Naive thymus-derived CD4-positive, alpha-beta T cell (primary cell): ENCODE measurements around the gene ABLIM3. TPM values are rescaled to one million over a fixed set of nuclear protein-coding genes. Genes with fewer than 3 reads are reported as not detected.

ENCODE experiments used
- ATAC-seq: fragments of 150-1000 bp; cut with Tn5 transposase; 2 replicates; pipeline ENCODE4 v1.10.0; 2021; ENCODE audit warnings: mild to moderate bottlenecking, moderate library complexity
- CTCF ChIA-PET: fragments of 350-600 bp; sonication (Branson Sonifier 250); formaldehyde crosslinking; loops from one replicate; lab custom pipeline; 2021; ENCODE audit warnings: antibody characterized with exemption; lab: Charles Lee
- POLR2A ChIA-PET: fragments of 350-600 bp; sonication (Branson Sonifier 250); formaldehyde crosslinking; loops from one replicate; lab custom pipeline; 2021; ENCODE audit warnings: antibody characterized with exemption, inconsistent platforms; lab: Charles Lee
- DNase-seq, 9 donors: peaks; one replicate each; pipeline versions ENCODE4 v3.0.0 to v3.0.0-alpha.2; 2020 to 2022; ENCODE audit warnings: mixed read lengths in 1 of 9
- H3K27ac ChIP-seq: one replicate; pipeline ENCODE4 v1.7.0; 2013; ENCODE audit warnings: mild to moderate bottlenecking, low read depth, low read length, moderate library complexity
- H3K27me3 ChIP-seq, 2 donors: one replicate each; pipeline ENCODE4 v1.7.0; 2013; ENCODE audit warnings: low read length in 2 of 2, mild to moderate bottlenecking in 2 of 2, moderate library complexity in 2 of 2; ENCODE audit not compliant: control insufficient read depth in 2 of 2, insufficient read depth in 2 of 2
- H3K36me3 ChIP-seq, 3 experiments: 1 replicate in 2 of 3; 2 replicates in 1 of 3; pipeline ENCODE4 v1.7.0; 2013; ENCODE audit warnings: low read length in 3 of 3, mild to moderate bottlenecking in 3 of 3, moderate library complexity in 1 of 3; ENCODE audit not compliant: insufficient read depth in 3 of 3, control insufficient read depth in 2 of 3
- H3K4me1 ChIP-seq, 2 donors: one replicate each; pipeline ENCODE4 v1.7.0; 2013; ENCODE audit warnings: low read length in 2 of 2, mild to moderate bottlenecking in 2 of 2, moderate library complexity in 1 of 2; ENCODE audit not compliant: control insufficient read depth in 2 of 2, insufficient read depth in 2 of 2
- H3K4me3 ChIP-seq: 2 replicates; pipeline ENCODE4 v1.7.0; 2013; ENCODE audit warnings: mild to moderate bottlenecking, low read length
- H3K9me3 ChIP-seq, 3 experiments: 1 replicate in 2 of 3; 2 replicates in 1 of 3; pipeline ENCODE4 v1.7.0; 2013; ENCODE audit warnings: low read length in 3 of 3; ENCODE audit not compliant: control insufficient read depth in 2 of 3
- H3K27ac Mint-ChIP-seq, 9 donors: one replicate each; pipeline ENCODE4 v1.8.0; 2020 to 2022; ENCODE audit warnings: mixed read lengths in 9 of 9, mild to moderate bottlenecking in 8 of 9, moderate library complexity in 5 of 9, inconsistent platforms in 2 of 9
- H3K27me3 Mint-ChIP-seq, 5 donors: one replicate each; pipeline ENCODE4 v1.8.0; 2021 to 2022; ENCODE audit warnings: mixed read lengths in 5 of 5, mild to moderate bottlenecking in 1 of 5
- H3K36me3 Mint-ChIP-seq, 5 donors: one replicate each; pipeline ENCODE4 v1.8.0; 2020 to 2022; ENCODE audit warnings: mixed read lengths in 5 of 5, mild to moderate bottlenecking in 3 of 5, inconsistent platforms in 1 of 5
- H3K4me1 Mint-ChIP-seq, 7 donors: one replicate each; pipeline ENCODE4 v1.8.0; 2020 to 2022; ENCODE audit warnings: mixed read lengths in 7 of 7, mild to moderate bottlenecking in 3 of 7, inconsistent platforms in 1 of 7
- H3K4me3 Mint-ChIP-seq, 10 donors: one replicate each; pipeline ENCODE4 v1.8.0; 2020 to 2022; ENCODE audit warnings: mild to moderate bottlenecking in 10 of 10, mixed read lengths in 10 of 10, moderate library complexity in 6 of 10, inconsistent platforms in 2 of 10
- H3K9me3 Mint-ChIP-seq, 11 donors: one replicate each; pipeline ENCODE4 v1.8.0; 2020 to 2022; ENCODE audit warnings: mixed read lengths in 11 of 11, mild to moderate bottlenecking in 4 of 11, inconsistent platforms in 1 of 11, moderate library complexity in 1 of 11
- intact Hi-C, 2 donors: fragments of 100-400 bp; cut with micrococcal nuclease; formaldehyde crosslinking; loops; one replicate each; pipeline ENCODE4 v1.15.1; 2023
- polyA plus RNA-seq, 2 donors: library from polyadenylated mRNA; unstranded; fragments of 300-500 nt; fragmentation: Illumina TruSeq; gene quantifications; one replicate each; pipeline ENCODE4 v1.2.3, GENCODE V29; 2021
- total RNA-seq, 6 experiments: library from RNA in 5 of 6; stranded (reverse) in 5 of 6; gene quantifications; 1 replicate in 5 of 6; 2 replicates in 1 of 6; pipeline ENCODE4 v1.2.3 and lab custom pipeline; 2021 to 2026

The ABLIM3 gene
- total and polyA plus RNA-seq, 7 experiments from 2014 or later: 0.08 to 1.3 TPM; not detected in 5

DNA sequence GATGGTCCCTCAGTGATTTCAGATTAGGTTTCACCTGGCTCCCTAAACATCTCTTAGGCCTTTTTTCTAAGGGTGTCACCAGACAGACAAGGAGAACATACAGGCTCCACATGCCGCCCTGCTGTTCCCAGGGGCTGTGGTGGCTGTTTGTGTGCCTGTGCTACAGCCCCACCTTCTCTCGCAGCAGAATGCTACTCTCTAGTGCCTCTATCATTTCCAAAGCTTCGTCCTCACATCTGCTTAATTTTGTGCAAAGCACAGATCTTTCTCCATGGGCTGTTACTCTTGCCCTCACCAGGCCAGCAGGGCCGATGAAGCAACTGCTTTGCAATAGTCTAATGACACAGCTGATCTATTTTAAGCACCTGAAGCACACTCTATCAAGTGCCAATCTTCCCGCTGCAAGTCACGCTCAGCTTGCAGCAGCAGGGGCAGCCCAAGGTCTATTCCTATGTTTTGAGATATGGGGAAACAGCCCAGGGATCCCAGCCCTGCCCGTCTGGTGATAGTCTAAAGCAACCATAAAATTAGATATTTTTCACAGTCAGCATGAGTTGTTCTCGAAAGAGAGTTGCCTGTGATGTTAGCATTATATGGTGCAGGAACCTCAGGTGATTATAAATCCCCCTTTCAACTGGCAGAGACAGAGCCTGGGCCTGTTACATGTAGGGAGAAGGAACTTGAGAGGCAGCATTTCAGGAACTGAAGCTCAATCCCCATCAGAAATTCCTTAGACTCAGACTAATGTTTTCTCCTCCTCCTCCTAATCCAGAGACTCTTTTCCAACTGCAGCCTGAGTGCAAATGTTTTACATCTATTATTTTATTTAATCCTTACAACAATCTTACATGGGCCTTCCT, 12.7 kb downstream of the ABLIM3 start:
- intact Hi-C loops: no loop called here
- POLR2A ChIA-PET: no interaction called here
- H3K4me1 Mint-ChIP-seq: no peaks in the 10 kb centered on the region
- no peaks in the 10 kb centered on the region for H3K36me3 Mint-ChIP-seq
- Histone ChIP-seq H3K27me3 (no peaks in the 10 kb centered on the region), H3K36me3 (no peaks in the 10 kb centered on the region), H3K4me1 (no peaks in the 10 kb centered on the region), H3K4me3 (no peak overlapping the region), H3K27ac (no peak overlapping the region), H3K9me3 (no peaks in the 10 kb centered on the region)
- DNase-seq: no peak
- peak; percentile 31 for ATAC-seq
- no peak overlapping the region for H3K27ac Mint-ChIP-seq
- H3K4me3 Mint-ChIP-seq: no peak overlapping the region
- peaks cover 0 to 23% (median 9%) of the 10 kb centered on the region in 5 donors for H3K27me3 Mint-ChIP-seq
- CTCF ChIA-PET: interaction anchor here (0.6 to 1.3 kb wide), 3 partner anchors 12 to 121 kb away, joined by 3 to 4 read pairs (median 4); partner anchors contain the start of gene ABLIM3
- H3K9me3 Mint-ChIP-seq: no peaks in the 10 kb centered on the region

DNA sequence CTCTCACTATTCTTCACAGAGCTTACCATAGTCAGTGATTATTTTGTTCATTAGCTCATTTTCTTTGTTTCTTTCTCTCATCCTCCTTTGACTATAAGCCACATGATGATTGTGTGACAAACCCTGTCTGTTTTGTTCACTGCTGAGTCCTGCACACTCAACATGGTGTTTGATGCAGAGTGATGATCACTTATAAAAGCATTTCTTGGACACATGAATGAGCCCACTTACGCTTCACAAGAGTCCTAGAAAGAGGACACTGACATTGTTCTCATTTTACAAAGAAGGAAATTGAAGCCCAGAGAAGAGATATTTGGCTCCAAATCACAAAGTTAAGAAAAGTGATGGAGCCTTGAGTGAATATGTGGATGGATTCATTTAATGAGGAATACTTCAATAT, 13.4 kb downstream of the ABLIM3 start:
- intact Hi-C loops: no loop called here
- no peak overlapping the region for H3K27ac ChIP-seq
- H3K4me3 Mint-ChIP-seq: no peak overlapping the region
- no peak for DNase-seq
- POLR2A ChIA-PET: no interaction called here
- no peaks in the 10 kb centered on the region for H3K4me1 ChIP-seq
- no peak overlapping the region for H3K27ac Mint-ChIP-seq
- H3K36me3 ChIP-seq: no peaks in the 10 kb centered on the region
- H3K4me3 ChIP-seq: no peak overlapping the region
- no peak for ATAC-seq
- H3K36me3 Mint-ChIP-seq: no peaks in the 10 kb centered on the region
- H3K27me3 Mint-ChIP-seq: peaks cover 0 to 23% (median 9%) of the 10 kb centered on the region in 5 donors
- H3K27me3 ChIP-seq: no peaks in the 10 kb centered on the region
- CTCF ChIA-PET: interaction anchor here (0.8 kb wide), 1 partner anchor 115 kb away, joined by 3 read pairs; no protein-coding TSS in a partner anchor
- H3K9me3 ChIP-seq: no peaks in the 10 kb centered on the region
- no peaks in the 10 kb centered on the region for H3K4me1 Mint-ChIP-seq
- no peaks in the 10 kb centered on the region for H3K9me3 Mint-ChIP-seq

DNA sequence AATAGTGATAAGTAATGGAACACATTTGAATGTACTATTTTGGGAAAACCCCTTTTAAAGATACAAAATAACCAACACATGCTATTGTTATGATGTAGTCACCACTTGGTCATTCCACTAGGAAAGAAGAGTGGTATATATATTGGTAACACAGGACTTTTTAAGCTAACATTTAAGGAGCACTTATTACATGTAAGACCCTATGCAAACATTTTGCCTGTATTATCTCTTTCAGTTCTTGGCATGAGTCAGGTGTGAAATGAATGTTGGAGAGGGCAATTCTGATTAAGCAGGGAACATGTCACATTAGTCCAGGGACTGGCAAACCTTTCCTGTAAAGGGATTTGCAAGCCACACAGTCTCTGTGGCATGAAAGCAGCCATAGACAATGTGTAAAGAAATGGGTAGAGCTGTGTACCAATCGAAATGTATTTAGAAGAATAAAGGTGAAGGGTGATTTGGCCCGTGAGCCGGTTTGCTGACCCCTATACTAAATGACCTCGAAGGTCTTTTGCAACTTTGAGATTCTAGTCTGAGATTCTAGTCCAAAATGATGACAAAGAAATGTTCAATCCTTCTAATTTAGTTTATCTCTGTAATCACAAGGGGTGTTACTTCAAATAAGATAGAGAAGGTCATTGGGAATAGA, 15.3 kb downstream of the ABLIM3 start:
- Histone ChIP-seq H3K4me1 (no peaks in the 10 kb centered on the region), H3K27ac (no peak overlapping the region), H3K36me3 (no peaks in the 10 kb centered on the region), H3K27me3 (no peaks in the 10 kb centered on the region), H3K4me3 (no peak overlapping the region), H3K9me3 (no peaks in the 10 kb centered on the region)
- POLR2A ChIA-PET: no interaction called here
- Mint-ChIP-seq H3K27ac (no peak overlapping the region), H3K27me3 (peaks cover 0 to 16% (median 5%) of the 10 kb centered on the region in 5 donors), H3K36me3 (no peaks in the 10 kb centered on the region), H3K4me1 (no peaks in the 10 kb centered on the region), H3K9me3 (no peaks in the 10 kb centered on the region), H3K4me3 (no peak overlapping the region)
- intact Hi-C loops: no loop called here
- ATAC-seq (no peak), DNase-seq (no peak)
- CTCF ChIA-PET: interaction anchor here (1.0 kb wide), 1 partner anchor 15 kb away, joined by 3 read pairs; the partner anchor contains the start of gene ABLIM3

GRCh38 chr5:149157330-149157729, 16.0 kb downstream of the ABLIM3 start:
- Histone ChIP-seq H3K36me3 (no peaks in the 10 kb centered on the region), H3K27me3 (no peaks in the 10 kb centered on the region), H3K4me1 (no peaks in the 10 kb centered on the region), H3K9me3 (no peaks in the 10 kb centered on the region), H3K4me3 (no peak overlapping the region), H3K27ac (no peak overlapping the region)
- DNase-seq: no peak
- Mint-ChIP-seq H3K4me1 (no peaks in the 10 kb centered on the region), H3K36me3 (no peaks in the 10 kb centered on the region), H3K27me3 (peaks cover 0 to 15% (median 5%) of the 10 kb centered on the region in 5 donors), H3K4me3 (no peak overlapping the region), H3K27ac (no peak overlapping the region), H3K9me3 (no peaks in the 10 kb centered on the region)
- POLR2A ChIA-PET: no interaction called here
- CTCF ChIA-PET: no interaction called here
- intact Hi-C loops: no loop called here
- no peak for ATAC-seq

GRCh38 chr5:149160291-149160787, 19.0 kb downstream of the ABLIM3 start:
- Mint-ChIP-seq H3K9me3 (no peaks in the 10 kb centered on the region), H3K27me3 (peaks cover 0 to 8% (median 5%) of the 10 kb centered on the region in 5 donors), H3K36me3 (no peaks in the 10 kb centered on the region), H3K27ac (no peak overlapping the region), H3K4me1 (no peaks in the 10 kb centered on the region), H3K4me3 (no peak overlapping the region)
- Histone ChIP-seq H3K27ac (no peak overlapping the region), H3K36me3 (no peaks in the 10 kb centered on the region), H3K4me3 (no peak overlapping the region), H3K9me3 (no peaks in the 10 kb centered on the region), H3K27me3 (no peaks in the 10 kb centered on the region), H3K4me1 (no peaks in the 10 kb centered on the region)
- ATAC-seq (no peak), DNase-seq (no peak)
- intact Hi-C loops: no loop called here
- ChIA-PET POLR2A (no interaction called here), CTCF (no interaction called here)

DNA sequence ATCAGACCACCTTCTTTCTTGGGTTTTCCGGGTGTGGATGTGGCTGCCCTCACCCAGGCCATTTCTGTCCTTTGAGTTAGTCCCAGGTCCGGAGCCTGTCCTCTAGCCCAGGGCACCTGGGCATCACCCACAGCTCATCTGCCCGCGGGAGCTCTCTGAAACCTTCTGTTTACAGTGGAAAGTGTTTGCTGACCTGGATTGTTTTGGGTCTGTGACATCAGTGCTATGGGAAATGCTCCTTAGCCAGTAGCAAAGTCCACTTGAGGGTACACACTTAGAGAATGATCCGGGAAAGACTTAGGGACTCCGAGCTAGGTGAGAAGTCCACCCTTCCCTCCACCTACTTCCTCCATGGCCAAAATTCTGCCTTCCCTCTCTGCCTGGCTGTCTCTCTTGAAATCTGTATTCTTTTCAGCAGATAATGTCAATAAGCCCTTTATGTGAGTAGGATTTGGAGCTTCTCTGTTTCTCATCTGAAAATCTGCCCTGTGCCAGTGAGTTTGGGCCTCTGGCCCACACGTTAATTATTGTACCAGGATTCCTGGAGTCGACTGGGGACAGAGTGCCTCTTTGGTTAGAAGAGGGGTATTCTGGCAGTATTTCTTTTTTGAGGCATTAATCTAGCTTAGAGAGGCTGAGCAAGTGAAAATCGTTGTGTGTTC, 19.9 kb downstream of the ABLIM3 start:
- intact Hi-C loops: no loop called here
- DNase-seq: no peak
- Mint-ChIP-seq H3K27me3 (peaks cover 0 to 10% (median 4%) of the 10 kb centered on the region in 5 donors), H3K4me1 (no peaks in the 10 kb centered on the region), H3K36me3 (no peaks in the 10 kb centered on the region), H3K4me3 (no peak overlapping the region), H3K9me3 (no peaks in the 10 kb centered on the region), H3K27ac (no peak overlapping the region)
- no peaks in the 10 kb centered on the region for H3K27me3 ChIP-seq
- no peak overlapping the region for H3K27ac ChIP-seq
- ATAC-seq: no peak
- H3K4me1 ChIP-seq: no peaks in the 10 kb centered on the region
- CTCF ChIA-PET: interaction anchor here (0.8 kb wide), 1 partner anchor 20 kb away, joined by 4 read pairs; the partner anchor contains the start of gene ABLIM3
- H3K4me3 ChIP-seq: no peak overlapping the region
- POLR2A ChIA-PET: no interaction called here
- no peaks in the 10 kb centered on the region for H3K9me3 ChIP-seq
- H3K36me3 ChIP-seq: no peaks in the 10 kb centered on the region
